ENCODE measurements around the gene IFNG-AS1.

Gene IFNG-AS1

GRCh38 chr12:67989184-67989920, at the start of gene IFNG-AS1:
IFNG-AS1 (plus strand) TSS chr12:67989447.
- DNase-seq (ENCODE audit: low read depth, low spot score) = no peak

GRCh38 chr12:67939611-67940010, 49.6 kb upstream of the IFNG-AS1 start:
- DNase-seq (ENCODE audit: low read depth, low spot score) = no peak

GRCh38 chr12:67940780-67941243, 48.4 kb upstream of the IFNG-AS1 start:
- DNase-seq (ENCODE audit: low read depth, low spot score) = no peak

GRCh38 chr12:67942724-67943123, 46.5 kb upstream of the IFNG-AS1 start:
- DNase-seq (ENCODE audit: low read depth, low spot score) = no peak

GRCh38 chr12:67943141-67943892, 45.9 kb upstream of the IFNG-AS1 start:
- peak; percentile 20 for DNase-seq (ENCODE audit: low read depth, low spot score)

GRCh38 chr12:67944093-67944492, 45.2 kb upstream of the IFNG-AS1 start:
- DNase-seq (ENCODE audit: low read depth, low spot score) = no peak

GRCh38 chr12:67952787-67953186, 36.5 kb upstream of the IFNG-AS1 start:
- no peak for DNase-seq (ENCODE audit: low read depth, low spot score)

GRCh38 chr12:67957383-67957782, 31.9 kb upstream of the IFNG-AS1 start:
- DNase-seq (ENCODE audit: low read depth, low spot score) = no peak

- DNase-seq (ENCODE audit: low read depth, low spot score) = no peak
Observed at GRCh38 chr12:67958187-67958586, 31.1 kb upstream of the IFNG-AS1 start.

- DNase-seq (ENCODE audit: low read depth, low spot score) = no peak
Observed at GRCh38 chr12:67964456-67964855, 24.8 kb upstream of the IFNG-AS1 start.

- no peak for DNase-seq (ENCODE audit: low read depth, low spot score)
Observed at GRCh38 chr12:67966560-67966959, 22.7 kb upstream of the IFNG-AS1 start.

GRCh38 chr12:67968321-67968720, 20.9 kb upstream of the IFNG-AS1 start:
- DNase-seq (ENCODE audit: low read depth, low spot score) = no peak

GRCh38 chr12:67968725-67969124, 20.5 kb upstream of the IFNG-AS1 start:
- DNase-seq (ENCODE audit: low read depth, low spot score) = no peak

GRCh38 chr12:67969134-67969802, 20.0 kb upstream of the IFNG-AS1 start:
- no peak for DNase-seq (ENCODE audit: low read depth, low spot score)

- no peak for DNase-seq (ENCODE audit: low read depth, low spot score)
Observed at GRCh38 chr12:67977668-67978067, 11.6 kb upstream of the IFNG-AS1 start.

GRCh38 chr12:67980391-67980790, 8.9 kb upstream of the IFNG-AS1 start:
- DNase-seq (ENCODE audit: low read depth, low spot score) = no peak

- DNase-seq (ENCODE audit: low read depth, low spot score) = no peak
Observed at GRCh38 chr12:67981287-67982162, 7.7 kb upstream of the IFNG-AS1 start.

- DNase-seq (ENCODE audit: low read depth, low spot score) = peak; percentile 34
Observed at GRCh38 chr12:67982164-67982563, 7.1 kb upstream of the IFNG-AS1 start.

- no peak for DNase-seq (ENCODE audit: low read depth, low spot score)
Observed at GRCh38 chr12:67986632-67987031, 2.6 kb upstream of the IFNG-AS1 start.

- no peak for DNase-seq (ENCODE audit: low read depth, low spot score)
Observed at GRCh38 chr12:67988601-67989021, 636 bp upstream of the IFNG-AS1 start.

GRCh38 chr12:67991158-67991557, 1.9 kb downstream of the IFNG-AS1 start:
- no peak for DNase-seq (ENCODE audit: low read depth, low spot score)
